Spleen (tissue), 11 donors: Measurements from ENCODE around the gene HFE. TPM values are rescaled to one million over a fixed set of nuclear protein-coding genes. Genes with fewer than 3 reads are reported as not detected.

Experiments used
- DNase-seq: peaks from one replicate; pipeline ENCODE4 v3.0.0-alpha.2; 2020
- H3K27ac ChIP-seq, 8 donors: fragments of 200-600 bp; sonication (generic) in 7 of 8; 1 replicate in 4 of 8; 2 replicates in 4 of 8; pipeline versions ENCODE4 v1.5.0 to v1.8.0; 2016 to 2021; ENCODE audit warnings: inconsistent platforms in 4 of 8, mild to moderate bottlenecking in 4 of 8, moderate library complexity in 1 of 8
- H3K27me3 ChIP-seq, 7 donors: fragments of 200-600 bp; sonication (generic) in 6 of 7; replicated peaks in 1 of 7; 1 replicate in 4 of 7; 2 replicates in 3 of 7; pipeline versions ENCODE4 v1.5.0 to v1.8.0; 2016 to 2021; ENCODE audit warnings: inconsistent platforms in 3 of 7, mild to moderate bottlenecking in 1 of 7
- H3K36me3 ChIP-seq, 6 donors: fragments of 200-600 bp; sonication (generic) in 5 of 6; 1 replicate in 4 of 6; 2 replicates in 2 of 6; pipeline versions ENCODE4 v1.5.0 to v1.8.0; 2016 to 2021; ENCODE audit warnings: inconsistent platforms in 2 of 6
- H3K4me1 ChIP-seq, 6 donors: fragments of 200-600 bp; sonication (generic) in 5 of 6; 1 replicate in 3 of 6; 2 replicates in 3 of 6; pipeline versions ENCODE4 v1.5.0 to v1.8.0; 2016 to 2021; ENCODE audit warnings: inconsistent platforms in 3 of 6
- H3K4me3 ChIP-seq, 8 donors: fragments of 200-600 bp; sonication (generic) in 7 of 8; 1 replicate in 4 of 8; 2 replicates in 4 of 8; pipeline versions ENCODE4 v1.5.0 to v1.8.0; 2016 to 2021; ENCODE audit warnings: inconsistent platforms in 4 of 8, mild to moderate bottlenecking in 4 of 8, moderate library complexity in 2 of 8
- H3K9me3 ChIP-seq, 8 donors: fragments of 200-600 bp; sonication (generic) in 7 of 8; 1 replicate in 4 of 8; 2 replicates in 4 of 8; pipeline versions ENCODE4 v1.5.0 to v1.8.0; 2016 to 2021; ENCODE audit warnings: inconsistent platforms in 4 of 8
- CTCF ChIP-seq, 11 experiments: fragments of 200-600 bp in 7 of 11; fragments of 450-650 bp in 4 of 11; sonication (generic) in 4 of 11; IDR thresholded peaks in 8 of 11; conservative IDR thresholded peaks in 3 of 11; 1 replicate in 7 of 11; 2 replicates in 4 of 11; pipeline versions ENCODE4 v1.4.0 to v1.8.0; 2016 to 2021; ENCODE audit warnings: antibody characterized with exemption in 11 of 11, inconsistent platforms in 4 of 11, mild to moderate bottlenecking in 1 of 11
- POLR2A ChIP-seq, 3 donors: fragments of 450-650 bp; IDR thresholded peaks; one replicate each; pipeline ENCODE4 v1.5.1; 2017; ENCODE audit warnings: antibody characterized with exemption in 3 of 3, mild to moderate bottlenecking in 1 of 3
- POLR2AphosphoS5 ChIP-seq, 3 donors: sonication (generic); formaldehyde crosslinking; IDR thresholded peaks; one replicate each; pipeline ENCODE4 v1.5.1; 2017; ENCODE audit warnings: antibody characterized with exemption in 3 of 3
- WGBS, 5 donors: extraction: QIAGEN DNeasy Blood & Tissue Kit in 3 of 5; methylation state at CpG; one replicate each; pipeline versions ENCODE4 v1.1.5 to v1.1.7; 2013 to 2018; 5-methylcytosine and 5-hydroxymethylcytosine counted together
- intact Hi-C: fragments of 100-400 bp; cut with DNase I; formaldehyde crosslinking; loops from one replicate; pipeline ENCODE4 v1.15.0; 2023; ENCODE audit warnings: low total_unique reads
- polyA plus RNA-seq, 3 donors: library from polyadenylated mRNA; stranded (reverse); fragments of 200-250 nt; gene quantifications; one replicate each; pipeline ENCODE4 v1.2.1, GENCODE V29; 2013
- total RNA-seq, 7 donors: library from RNA; depleted of rRNA in 3 of 7; stranded (reverse); fragments of >200 nt in 3 of 7; fragmentation: NEBNext Ultra II Directional in 4 of 7; extraction: Animal tissue kit (Norgen Biotek cat#: 25700) in 4 of 7; gene quantifications; one replicate each; pipeline versions ENCODE4 v1.1.0 to v1.2.1, GENCODE V29; 2016 to 2021
- donor health status: healthy with polysubstance abuse.
- donor health status: DM: no; HTN: no; CAD: no; lungs with moderate emphysema.
- donor health status: DM: no; HTN: no; CAD: no.
- donor health status: Bipolar disorder and iron deficiency.
- donor health status: healthy.
- donor health status: DM: no; HTN: no; CAD: no.
- donor health status: DM: yes; HTN: yes; CAD: no.

Gene HFE
- total and polyA plus RNA-seq, 10 donors = 2.4 to 30.3 (median 14.1) TPM

- Histone ChIP-seq H3K4me3 (no peak overlapping the region), H3K4me1 (peaks cover 0 to 13% (median 3%) of the 10 kb centered on the region in 6 donors), H3K9me3 (no peaks in the 10 kb centered on the region), H3K27me3 (no peaks in the 10 kb centered on the region), H3K36me3 (no peaks in the 10 kb centered on the region), H3K27ac (no peak overlapping the region)
- 1 to 4% (median 1%) methylated on average over 5 of the region's 5 CpGs for WGBS, 5 donors
- intact Hi-C loops = no loop called here
- TF ChIP-seq CTCF (IDR thresholded peaks at IDR 0.05 in 8 of 11, conservative IDR thresholded peaks at IDR 0.05 in 3 of 11) (peak; percentile 60 to 88 (median 80)), POLR2A (IDR thresholded peaks at IDR 0.05) (no peak)
- peak; percentile 78 for DNase-seq
Measured at GRCh38 chr6:26097268-26097875, 10.1 kb downstream of the HFE start.

GRCh38 chr6:26103141-26103769 lies 16.0 kb downstream of the HFE start:
- H3K36me3 ChIP-seq = no peaks in the 10 kb centered on the region
- TF ChIP-seq POLR2A (IDR thresholded peaks at IDR 0.05) = no peak
- no peak for TF ChIP-seq POLR2AphosphoS5 (IDR thresholded peaks at IDR 0.05)
- no peak for TF ChIP-seq CTCF (IDR thresholded peaks at IDR 0.05 in 8 of 11, conservative IDR thresholded peaks at IDR 0.05 in 3 of 11)
- no peak for DNase-seq
- no peaks in the 10 kb centered on the region for H3K9me3 ChIP-seq
- peaks cover 0 to 20% (median 14%) of the 10 kb centered on the region in 6 donors for H3K4me1 ChIP-seq
- WGBS, 5 donors = 28 to 46% (median 43%) methylated on average over 9 of the region's 9 CpGs
- H3K4me3 ChIP-seq = peak overlapping the region in 4 of 8 donors; percentile 26 to 74 (median 42)
- peak overlapping the region; percentile 92 to 96 (median 94) for H3K27ac ChIP-seq
- H3K27me3 ChIP-seq = no peaks in the 10 kb centered on the region
- intact Hi-C loops = no loop called here

GRCh38 chr6:26103770-26104456 lies 16.7 kb downstream of the HFE start:
- DNase-seq = peak; percentile 95
- Histone ChIP-seq H3K4me3 (peak overlapping the region; percentile 4 to 74 (median 40)), H3K4me1 (peaks cover 0 to 20% (median 14%) of the 10 kb centered on the region in 6 donors), H3K36me3 (no peaks in the 10 kb centered on the region), H3K27me3 (no peaks in the 10 kb centered on the region), H3K9me3 (no peaks in the 10 kb centered on the region), H3K27ac (peak overlapping the region; percentile 92 to 96 (median 94))
- 0 to 1% (median 0%) methylated on average over 39 of the region's 39 CpGs for WGBS, 5 donors
- intact Hi-C loops = no loop called here
- TF ChIP-seq CTCF (IDR thresholded peaks at IDR 0.05 in 8 of 11, conservative IDR thresholded peaks at IDR 0.05 in 3 of 11) (peak in 10 of 11 experiments; percentile 32 to 67 (median 53)), POLR2AphosphoS5 (IDR thresholded peaks at IDR 0.05) (peak; percentile 92 to 100 (median 100)), POLR2A (IDR thresholded peaks at IDR 0.05) (peak; percentile 94 to 99 (median 99))
